Skeletal muscle tissue (tissue), 4 donors: Measurements from ENCODE around the gene TSHB. TPM values are rescaled to one million over a fixed set of nuclear protein-coding genes. Genes with fewer than 3 reads are reported as not detected.

ENCODE experiments used
- H3K27ac ChIP-seq: one replicate; pipeline ENCODE4 v1.7.0; 2013; ENCODE audit warnings: mild to moderate bottlenecking, low read depth, low read length, inconsistent platforms
- H3K27me3 ChIP-seq, 3 donors: one replicate each; pipeline ENCODE4 v1.7.0; 2013; ENCODE audit warnings: low read length in 3 of 3; ENCODE audit not compliant: control insufficient read depth in 3 of 3, insufficient read depth in 3 of 3
- H3K36me3 ChIP-seq, 3 donors: one replicate each; pipeline ENCODE4 v1.7.0; 2013; ENCODE audit warnings: low read length in 3 of 3; ENCODE audit not compliant: control insufficient read depth in 3 of 3, insufficient read depth in 3 of 3
- H3K4me1 ChIP-seq, 3 donors: one replicate each; pipeline ENCODE4 v1.7.0; 2013; ENCODE audit warnings: low read length in 3 of 3, mild to moderate bottlenecking in 3 of 3; ENCODE audit not compliant: control insufficient read depth in 3 of 3, insufficient read depth in 3 of 3
- H3K4me3 ChIP-seq, 3 donors: one replicate each; pipeline ENCODE4 v1.7.0; 2013; ENCODE audit warnings: low read length in 3 of 3
- H3K9ac ChIP-seq, 3 donors: one replicate each; pipeline ENCODE4 v1.7.0; 2013; ENCODE audit warnings: low read length in 3 of 3, mild to moderate bottlenecking in 3 of 3, moderate library complexity in 2 of 3, low read depth in 1 of 3
- H3K9me3 ChIP-seq, 3 donors: one replicate each; pipeline ENCODE4 v1.7.0; 2013; ENCODE audit warnings: low read length in 3 of 3; ENCODE audit not compliant: control insufficient read depth in 3 of 3
- total RNA-seq: library from RNA; depleted of rRNA; stranded (reverse); fragments of >200 nt; gene quantifications from one replicate; pipeline ENCODE4 v1.2.3, GENCODE V29; 2014
- donor health status: Osteomylitis.

The TSHB gene
- total RNA-seq, 1 donor from 2014 or later: not detected

- H3K9me3 ChIP-seq: no peaks in the 10 kb centered on the region
- no peaks in the 10 kb centered on the region for H3K36me3 ChIP-seq
- no peak overlapping the region for H3K9ac ChIP-seq
- H3K4me1 ChIP-seq: peaks cover 0 to 4% (median 3%) of the 10 kb centered on the region in 3 donors
- no peak overlapping the region for H3K4me3 ChIP-seq
- no peak overlapping the region for H3K27ac ChIP-seq
- H3K27me3 ChIP-seq: peaks cover 0 to 3% (median 0%) of the 10 kb centered on the region in 3 donors
These were observed 53.3 kb downstream of the TSHB start for GRCh38 chr1:115082949-115083348.

Other genes starting within 250 kb of the TSHB start
- 27.7 TPM for gene SIKE1, start 249.1 kb upstream of the TSHB start, total RNA-seq
- not detected for gene SYCP1, start 175.0 kb upstream of the TSHB start, total RNA-seq
- gene TSPAN2, start 59.7 kb downstream of the TSHB start, total RNA-seq: 6.8 TPM